Inflammatory macrophage treated with lipopolysaccharide for 4 hours (primary cell): Measurements from ENCODE around the gene GPX4.
A peak's percentile ranks its signal among the peaks of the same experiment; 100 is the strongest.
"Not testable (repeated sequence)": the region's sequence is repeated elsewhere in the genome, so short reads cannot be mapped to it uniquely, and the experiment has no call there.

Source experiments
- DNase-seq: peaks from one replicate; pipeline ENCODE4 v3.0.0-alpha.2; 2020

Gene GPX4

DNA sequence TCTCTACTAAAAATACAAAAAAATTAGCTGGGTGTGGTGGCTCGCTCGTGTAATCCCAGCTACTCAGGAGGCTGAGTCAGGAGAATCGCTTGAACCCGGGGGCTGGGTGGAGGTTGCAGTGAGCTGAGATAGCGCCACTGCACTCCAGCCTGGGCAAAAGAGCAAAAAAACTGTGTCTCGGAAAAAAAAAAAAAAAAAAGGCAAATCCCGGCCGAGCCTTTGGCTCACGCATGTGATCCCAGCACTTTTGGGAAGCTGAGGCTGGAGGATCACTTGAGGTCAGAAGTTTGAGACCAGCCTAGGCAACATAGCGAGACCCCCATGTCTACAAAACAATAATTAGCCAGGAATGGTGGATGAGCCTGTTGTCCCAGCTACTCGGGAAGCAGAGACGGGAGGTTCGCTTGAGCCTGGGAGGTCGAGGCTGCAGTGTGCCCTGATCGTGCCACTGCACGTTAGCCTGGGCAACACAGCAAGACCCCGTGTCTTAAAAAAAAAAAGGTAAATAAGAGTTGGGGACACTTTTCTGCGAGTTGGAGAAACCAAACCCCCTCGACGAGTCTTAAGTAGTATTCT, 574 bp upstream of the GPX4 start:
- no peak for DNase-seq

DNA sequence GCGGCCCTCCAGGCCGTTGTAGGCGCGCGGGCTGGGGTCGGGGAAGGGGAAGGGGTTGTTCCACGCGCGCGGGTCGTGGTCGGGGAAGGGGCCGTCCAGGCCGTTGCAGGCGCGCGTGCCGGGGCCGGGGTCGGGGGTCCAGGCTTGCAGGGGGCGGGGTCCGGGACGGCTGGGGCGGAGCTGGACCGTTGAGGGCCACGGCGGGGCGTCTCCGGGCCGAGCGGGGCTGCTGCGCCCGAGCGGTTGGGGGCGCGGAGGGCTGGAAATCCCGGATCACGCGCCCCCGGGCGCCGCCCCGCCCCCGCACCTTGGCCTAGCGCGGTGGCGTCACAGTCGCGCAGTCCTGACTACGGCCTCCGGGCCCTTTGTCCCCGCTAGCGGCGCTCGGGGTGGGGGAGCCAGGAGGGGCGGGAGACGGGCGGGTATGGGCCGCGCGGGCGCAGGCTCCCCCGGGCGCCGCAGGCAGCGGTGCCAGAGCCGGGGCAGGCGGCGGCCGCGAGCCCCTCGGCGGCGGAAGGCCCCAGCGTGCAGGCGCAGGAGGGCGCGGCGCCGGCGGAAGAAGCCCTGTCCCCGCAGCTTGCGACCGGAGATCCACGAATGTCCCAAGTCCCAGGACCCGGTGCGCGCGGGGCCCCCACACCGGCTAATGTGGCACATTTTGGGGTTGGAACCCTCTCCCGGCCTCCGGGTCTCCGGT, 665 bp downstream of the GPX4 start:
- DNase-seq: peak; percentile 90

DNA sequence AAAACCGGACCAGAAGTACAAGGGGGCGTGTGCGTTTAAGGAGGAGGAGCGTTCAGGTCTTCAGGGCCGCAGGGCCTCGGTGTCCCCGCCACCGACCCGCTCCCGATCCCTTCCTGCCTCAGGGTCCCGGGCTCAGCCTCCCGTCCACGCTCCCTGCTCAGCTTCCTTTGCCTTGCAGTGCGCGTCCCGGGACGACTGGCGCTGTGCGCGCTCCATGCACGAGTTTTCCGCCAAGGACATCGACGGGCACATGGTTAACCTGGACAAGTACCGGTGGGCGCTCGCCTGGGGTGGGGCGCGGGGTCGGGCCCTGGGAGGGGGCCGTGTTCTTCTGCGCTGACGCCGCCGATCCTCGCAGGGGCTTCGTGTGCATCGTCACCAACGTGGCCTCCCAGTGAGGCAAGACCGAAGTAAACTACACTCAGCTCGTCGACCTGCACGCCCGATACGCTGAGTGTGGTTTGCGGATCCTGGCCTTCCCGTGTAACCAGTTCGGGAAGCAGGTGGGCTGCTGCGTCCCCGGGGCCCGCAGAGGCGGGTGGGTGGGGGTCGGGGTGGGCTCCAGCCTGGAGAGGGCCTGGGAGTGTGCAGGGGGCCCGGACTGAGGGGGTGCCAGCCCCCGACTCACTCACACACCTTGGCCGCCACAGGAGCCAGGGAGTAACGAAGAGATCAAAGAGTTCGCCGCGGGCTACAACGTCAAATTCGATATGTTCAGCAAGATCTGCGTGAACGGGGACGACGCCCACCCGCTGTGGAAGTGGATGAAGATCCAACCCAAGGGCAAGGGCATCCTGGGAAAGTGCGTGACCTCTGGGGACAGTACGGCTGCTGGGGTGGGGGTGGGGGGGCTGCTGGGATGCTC, 1.4 kb downstream of the GPX4 start:
- no peak for DNase-seq

DNA sequence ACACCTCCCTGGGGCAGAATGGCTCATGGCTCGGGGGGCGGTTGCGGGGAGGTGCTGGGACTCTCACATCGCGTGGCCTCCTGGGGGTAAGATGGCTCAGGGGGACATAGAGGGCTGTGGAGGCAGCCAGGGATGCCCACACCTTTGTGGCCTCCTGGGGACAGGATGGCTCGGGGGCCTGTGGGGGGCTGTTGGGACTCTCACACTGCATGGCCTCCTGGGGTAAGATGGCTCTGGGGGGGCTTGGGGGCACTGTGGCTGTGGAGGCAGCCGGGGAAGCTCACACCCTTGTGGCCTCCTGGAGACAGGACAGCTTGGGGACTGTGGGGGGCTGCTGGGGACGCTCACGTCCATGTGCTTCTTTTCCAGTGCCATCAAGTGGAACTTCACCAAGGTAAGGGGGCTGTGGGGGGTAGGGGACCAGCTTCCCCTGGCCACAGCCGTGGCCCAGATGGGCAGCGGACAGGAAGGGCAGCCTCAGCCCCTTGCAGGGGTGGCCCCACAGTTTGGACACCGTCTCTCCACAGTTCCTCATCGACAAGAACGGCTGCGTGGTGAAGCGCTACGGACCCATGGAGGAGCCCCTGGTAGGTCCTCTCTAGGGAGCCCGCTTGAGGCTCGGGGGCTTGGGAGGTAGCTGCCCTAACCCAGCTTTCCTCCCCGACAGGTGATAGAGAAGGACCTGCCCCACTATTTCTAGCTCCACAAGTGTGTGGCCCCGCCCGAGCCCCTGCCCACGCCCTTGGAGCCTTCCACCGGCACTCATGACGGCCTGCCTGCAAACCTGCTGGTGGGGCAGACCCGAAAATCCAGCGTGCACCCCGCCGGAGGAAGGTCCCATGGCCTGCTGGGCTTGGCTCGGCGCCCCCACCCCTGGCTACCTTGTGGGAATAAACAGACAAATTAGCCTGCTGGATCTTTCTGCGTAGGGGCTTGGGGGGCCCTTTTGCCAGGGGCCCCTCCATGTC, 2.4 kb downstream of the GPX4 start:
- DNase-seq: no peak

DNA sequence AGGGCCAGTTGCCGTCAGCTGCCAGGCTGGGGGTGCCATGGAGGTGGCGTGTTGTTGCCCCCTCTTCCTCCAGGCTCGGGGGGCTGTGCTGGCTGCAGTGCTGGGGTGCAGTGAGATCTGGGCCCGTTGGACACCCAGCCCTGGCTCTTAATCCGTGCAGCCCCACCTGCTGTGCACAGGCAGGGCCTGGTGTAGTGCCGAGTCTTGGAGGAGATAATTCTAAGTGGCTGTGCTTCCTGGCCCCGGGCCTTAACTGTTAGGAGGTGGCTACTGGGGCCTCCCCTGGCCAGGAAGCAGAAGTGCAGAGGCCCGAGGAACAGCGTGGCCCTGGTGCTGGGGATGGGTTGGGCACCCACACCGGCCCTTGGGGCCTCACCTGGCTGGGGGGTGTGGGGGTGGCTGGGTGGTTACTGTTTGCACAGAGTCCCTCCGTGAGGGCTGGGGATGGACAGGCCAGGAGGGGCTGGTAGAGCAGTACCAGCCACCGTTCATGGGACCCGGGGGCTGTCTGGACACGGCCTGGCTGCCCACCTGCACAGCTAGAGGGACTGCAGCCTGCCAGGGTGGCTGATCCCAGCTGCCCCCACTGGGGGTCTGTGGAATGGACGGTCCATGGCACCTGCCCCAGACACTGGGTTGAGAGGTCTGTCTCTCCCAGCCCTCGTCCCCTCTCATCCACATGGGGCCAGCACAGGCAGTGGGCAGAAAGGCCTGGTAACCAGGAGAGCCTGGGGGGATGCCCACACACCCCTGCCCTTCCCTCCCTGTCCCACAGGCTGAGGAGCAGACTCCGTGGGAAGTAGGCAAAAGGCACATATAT, 3.3 kb downstream of the GPX4 start:
- DNase-seq: peak; percentile 48

DNA sequence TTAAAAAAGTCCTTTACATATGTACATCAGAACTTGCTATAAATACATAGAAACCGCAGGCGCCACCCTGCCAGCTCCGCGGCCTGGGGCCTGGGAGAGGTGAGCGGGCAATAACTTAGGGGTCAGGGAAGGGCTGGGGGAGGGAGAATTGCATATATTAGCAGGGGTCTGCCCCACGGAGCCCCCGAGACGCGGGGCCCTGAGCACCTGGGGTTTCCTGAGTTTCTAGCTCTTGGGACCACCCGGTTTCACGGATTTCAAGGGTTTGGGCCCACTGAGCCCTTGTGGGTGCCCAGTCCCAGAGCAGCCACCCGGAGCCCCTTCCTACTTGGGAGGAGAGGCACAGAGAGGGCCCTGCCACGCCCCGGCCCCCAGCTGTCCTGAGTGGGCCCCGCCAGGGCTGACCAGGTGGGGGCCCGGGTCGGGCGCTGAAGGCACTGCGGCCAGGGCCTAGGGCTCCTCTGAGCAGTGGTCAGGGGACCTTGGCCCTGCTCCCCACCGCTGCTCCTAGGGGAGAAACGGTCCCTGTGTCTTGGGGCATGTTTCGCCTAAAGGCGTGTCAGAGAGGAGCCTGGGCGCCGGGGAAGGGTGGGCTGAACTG, 4.0 kb downstream of the GPX4 start:
- no peak for DNase-seq

DNA sequence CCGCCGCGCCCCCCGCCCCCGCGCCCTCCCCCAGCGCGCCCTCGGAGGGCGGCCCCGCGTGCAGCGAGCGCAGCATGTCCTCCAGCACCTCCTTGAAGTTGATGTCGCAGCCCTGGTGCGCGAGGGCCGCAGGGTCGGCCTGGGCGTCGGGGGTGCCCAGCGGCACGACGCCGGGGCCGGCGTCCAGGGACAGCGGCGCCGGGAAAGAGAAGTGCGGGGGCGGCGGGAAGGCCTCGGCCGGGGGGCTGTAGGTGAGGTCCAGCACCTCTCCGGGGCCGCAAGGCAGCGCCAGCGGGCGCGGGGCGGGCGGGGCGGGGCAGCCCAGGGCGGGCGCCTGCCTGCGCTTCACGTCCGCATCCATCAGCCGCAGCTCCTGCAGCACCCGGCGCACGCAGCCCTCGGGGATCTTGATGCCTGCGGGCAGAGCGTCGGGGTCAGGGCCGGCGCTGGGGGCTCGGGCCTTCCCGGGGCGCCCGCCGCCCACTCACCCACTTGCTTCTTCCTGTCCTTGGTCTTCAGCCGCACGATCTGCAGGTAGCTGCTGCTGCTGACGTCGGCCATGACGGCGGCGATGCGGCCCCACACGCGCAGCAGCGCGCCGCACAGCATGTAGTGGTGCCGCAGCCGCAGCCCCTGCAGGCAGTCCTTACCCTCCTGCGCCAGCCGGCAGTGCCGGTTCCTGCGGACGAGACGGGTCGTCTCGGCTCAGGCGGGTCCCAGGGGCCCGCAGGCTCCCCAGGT, 4.7 kb downstream of the GPX4 start:
- no peak for DNase-seq

DNA sequence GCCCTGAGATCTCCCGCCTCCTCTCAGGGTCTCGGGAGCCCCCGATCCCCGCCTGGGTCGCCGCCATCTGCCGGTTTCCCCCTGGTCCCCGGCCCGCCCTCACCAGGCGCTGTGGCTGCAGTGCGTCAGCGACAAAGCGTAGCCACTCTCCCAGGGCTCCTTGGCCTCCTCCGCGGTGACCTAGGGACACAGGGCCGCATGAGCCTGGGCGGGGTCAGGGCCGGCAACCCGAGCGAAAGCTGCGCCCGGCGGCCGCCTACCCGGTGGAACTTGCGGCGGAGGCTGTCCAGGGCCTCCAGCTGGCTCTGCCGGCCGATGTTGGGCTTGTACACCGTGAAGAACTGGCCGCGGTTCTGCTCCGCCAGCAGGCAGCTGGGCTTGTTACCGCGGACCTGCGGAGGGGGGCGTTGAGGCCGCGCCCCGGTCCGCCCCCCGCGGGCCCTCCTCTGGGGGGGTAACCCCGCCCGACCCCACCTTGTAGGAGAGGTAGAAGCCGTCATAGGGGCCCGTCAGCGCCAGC, 5.3 kb downstream of the GPX4 start:
- DNase-seq: no peak

DNA sequence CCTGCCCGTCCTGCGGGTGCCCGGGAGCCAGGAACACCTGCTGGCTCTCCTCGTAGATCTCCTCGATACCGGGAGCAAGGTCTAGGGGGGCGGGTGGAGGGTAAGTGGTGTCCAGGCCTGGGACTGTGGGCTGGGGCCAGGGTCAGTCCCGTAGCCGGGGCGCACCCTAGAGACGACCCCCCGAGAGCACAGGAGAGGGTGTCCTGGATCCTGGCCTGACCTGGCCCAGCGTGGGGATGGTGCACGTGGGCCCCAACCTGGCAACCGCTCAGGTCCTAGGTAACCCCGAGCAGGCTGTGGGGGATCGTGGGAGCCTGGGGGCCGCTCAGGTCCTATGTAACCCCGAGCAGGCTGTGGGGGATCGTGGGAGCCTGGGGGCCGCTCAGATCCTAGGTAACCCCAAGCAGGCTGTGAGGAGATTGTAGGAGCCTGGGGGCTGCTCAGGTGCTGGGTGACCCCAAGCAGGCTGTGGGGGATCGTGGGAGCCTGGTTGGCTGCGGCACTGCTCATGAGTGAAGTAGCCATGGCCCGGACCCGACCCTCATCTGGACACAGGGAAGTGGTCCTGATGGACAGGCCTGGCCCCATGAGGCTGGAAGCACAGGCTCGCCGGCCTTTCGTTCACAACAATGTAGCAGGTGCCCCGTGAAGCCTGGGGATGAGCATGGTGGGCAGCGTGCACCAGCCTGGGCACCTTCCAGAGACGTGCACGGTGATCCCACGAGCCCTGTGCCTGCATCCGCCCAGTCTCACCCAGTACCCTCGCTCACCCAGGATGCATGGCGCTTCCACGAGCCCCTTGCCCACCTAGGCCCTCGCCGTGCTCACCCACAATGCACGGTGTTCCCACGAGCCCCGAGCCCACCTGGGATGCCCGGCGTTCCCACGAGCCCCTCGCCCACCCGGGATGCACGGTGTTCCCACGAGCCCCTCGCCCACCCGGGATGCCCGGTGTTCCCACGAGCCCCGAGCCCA, 6.2 kb downstream of the GPX4 start:
- DNase-seq: no peak

DNA sequence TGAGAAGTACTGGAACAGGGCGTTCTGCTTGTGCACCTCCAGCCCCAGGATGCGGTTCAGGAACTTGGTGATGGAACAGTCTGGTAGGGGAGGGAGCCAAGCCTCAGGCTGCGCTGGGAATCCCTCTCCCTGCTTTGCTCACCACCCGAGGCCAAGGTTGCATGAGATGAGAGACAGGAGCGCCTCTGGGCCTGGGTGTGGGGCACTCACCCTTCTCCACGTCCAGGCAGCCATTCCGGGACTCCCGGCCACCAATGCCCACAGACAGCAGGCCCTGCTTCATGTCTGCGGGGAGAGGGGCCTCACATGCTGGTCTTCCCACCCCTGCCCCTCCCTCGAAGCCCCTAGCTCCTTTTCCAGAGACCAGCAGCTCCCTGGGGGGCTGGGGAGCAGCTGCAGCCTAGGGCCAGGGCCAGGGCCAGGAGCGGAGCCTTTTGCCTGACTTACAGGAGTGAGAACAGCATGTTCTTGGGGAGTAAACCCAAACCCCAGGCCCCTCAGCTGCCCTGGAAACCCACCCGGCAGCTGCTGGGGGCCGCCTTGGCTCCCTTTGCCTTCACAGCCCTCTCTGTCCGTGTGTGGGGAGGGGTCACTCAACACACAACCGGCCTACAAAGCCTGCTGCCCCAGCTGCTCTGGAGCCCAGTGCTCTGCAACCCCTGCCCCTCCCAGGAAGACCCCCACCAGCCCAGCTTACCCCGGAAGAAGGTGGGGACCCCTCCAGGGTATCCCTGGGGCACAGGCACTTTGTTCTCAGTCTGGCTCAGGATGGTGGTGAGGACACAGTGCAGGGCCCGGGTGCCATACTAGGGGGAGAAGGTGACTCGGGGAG, 7.2 kb downstream of the GPX4 start:
- no peak for DNase-seq

DNA sequence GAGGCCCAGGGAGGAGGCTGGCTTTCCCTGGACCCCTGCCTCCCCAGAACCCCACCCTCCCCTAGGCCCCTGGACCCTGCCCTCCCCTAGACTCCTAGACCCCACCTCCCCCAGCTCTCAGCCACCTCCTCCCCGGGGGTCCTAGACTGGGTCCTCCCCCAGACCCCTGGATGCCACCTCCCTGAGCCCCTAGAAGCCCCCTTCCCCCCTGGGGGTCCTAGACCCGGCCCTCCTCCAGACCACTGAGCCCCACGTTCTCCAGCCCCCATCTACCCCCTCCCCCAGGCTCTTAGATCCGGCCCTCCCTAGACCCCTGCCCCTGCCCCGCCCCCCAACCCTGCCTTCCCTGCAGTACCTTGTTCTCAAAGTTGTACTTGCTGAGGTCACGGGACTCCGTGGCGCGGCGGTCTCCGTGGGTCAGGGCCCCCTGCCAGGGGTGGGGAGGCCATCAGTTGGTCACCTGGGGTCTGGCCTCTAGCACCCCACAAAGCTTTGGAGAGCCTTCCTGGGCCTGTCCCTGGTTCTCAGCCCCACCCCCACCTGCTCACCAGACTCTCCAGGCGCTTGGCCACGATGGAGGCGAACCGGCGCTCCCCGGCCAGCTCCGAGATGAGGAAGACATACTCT, 8.0 kb downstream of the GPX4 start:
- no peak for DNase-seq

DNA sequence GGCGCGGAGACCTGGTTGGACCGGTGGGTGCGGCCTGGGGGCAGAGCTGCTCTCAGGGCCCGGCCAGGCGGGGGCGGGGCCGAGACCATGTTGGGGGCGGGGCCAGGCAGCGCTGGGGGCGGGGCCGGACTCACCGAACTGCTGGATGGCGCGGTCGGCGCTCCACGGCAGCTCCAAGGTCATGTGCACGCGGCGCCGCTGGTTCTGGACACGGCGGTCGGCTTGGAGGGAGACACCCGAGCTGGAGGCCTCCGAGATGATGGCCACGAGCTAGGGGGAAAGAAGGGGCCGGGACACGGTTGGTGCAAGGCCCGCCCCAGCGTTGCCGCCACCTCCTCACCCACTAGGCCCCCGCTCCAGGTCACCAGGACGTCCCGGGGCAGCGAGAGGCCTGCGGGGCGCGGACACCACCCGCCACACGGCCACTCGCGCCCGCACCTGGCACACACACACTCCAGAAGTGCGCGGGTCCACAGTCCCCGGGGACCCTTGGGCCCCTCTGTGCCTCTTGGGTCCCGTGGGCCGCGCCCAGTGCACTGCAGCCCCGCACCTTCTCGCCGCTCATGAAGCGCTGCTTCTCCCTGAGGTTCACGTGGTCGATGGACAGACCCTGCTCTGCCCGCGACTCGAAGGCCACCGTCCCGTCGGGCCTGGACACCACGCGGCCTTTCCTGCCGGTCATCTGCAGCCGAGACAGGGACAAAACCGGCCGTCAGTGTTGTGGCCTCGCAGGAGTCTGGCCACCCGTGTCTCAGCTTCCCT, 8.7 kb downstream of the GPX4 start:
- DNase-seq: no peak

DNA sequence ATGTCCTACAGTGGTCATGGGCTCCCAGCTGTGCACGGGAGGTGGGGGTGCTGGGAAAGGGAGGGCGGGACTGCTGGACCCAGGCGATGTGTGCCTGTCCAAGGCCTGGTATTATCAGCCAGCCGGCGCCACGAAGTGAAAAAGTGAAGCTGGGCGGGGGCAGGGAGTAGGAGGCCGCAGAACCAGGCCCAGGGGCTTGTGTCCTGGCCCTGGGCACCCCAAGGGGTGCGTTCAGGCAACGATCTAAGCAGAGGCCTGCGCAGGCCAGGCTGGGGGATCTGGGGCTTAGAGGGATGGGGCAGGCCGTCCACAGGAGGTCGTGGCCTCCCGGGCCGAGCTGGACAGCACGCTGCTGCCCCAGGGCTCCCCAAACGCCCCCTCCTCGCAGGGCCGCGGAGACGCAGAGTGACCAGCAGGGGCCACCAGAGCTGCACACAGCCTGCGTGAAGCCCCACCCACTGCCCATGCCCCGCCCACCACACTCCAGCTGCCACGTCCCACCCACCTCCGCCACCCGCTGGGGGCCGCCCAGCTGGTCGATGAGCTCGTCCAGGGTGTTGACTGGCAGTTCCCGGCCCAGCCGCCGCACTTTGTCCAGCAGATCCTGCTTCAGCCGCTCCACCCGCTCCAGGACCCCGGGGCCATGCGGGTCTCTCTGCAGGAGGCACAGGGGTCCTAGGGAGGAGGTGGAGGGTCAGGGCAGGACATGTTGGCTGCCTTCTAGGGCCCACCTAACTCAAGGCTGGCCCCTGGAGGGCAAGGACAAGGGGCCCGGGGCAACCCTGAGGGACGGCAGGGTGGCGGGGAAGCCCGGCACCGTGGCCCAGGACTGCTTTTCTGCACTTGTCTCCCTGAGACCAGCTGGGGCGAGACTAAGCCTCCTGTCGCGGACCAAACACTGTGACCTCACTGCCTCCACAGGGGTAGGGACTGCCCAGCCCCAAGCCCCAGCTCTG, 9.5 kb downstream of the GPX4 start:
- peak; percentile 94 for DNase-seq

DNA sequence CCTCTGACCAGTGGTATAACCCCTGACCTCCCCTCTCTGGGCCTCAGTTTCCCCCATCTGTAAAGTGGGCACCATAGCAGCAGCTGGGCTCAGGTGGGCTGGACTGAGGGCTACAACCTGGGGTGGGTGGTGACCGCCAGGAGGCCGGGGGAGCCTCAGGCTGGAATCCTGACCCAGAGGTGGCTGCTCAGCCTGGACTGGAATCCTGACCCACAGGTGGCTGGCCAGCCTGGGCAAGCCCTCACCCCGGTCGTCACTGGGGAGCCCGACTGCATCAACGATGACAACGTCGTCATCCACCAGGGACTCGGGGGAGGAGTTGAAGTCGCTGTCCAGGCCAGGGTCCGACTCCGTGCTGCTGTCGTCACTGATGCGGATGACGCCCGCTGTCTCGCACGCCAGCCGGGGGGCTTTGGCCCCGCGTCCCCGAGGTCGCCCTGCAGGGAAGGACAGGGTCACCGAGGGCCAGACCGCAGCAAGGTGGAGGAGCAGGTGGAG, 10.2 kb downstream of the GPX4 start:
- DNase-seq: no peak

DNA sequence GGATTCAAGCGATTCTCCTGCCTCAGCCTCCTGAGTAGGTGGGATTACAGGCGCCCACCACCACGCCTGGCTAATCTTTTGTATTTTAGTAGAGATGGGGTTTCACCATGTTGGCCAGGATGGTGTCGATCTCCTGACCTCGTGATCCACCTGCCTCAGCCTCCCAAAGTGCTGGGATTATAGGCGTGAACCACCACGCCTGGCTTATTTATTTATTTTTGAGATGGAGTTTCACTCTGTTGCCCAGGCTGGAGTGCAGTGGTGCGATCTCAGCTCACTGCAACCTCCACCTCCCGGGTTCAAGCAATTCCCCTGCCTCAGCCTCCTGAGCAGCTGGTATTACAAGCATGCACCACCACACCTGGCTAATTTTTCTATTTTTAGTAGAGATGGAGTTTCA, 10.9 kb downstream of the GPX4 start:
- DNase-seq: not testable (repeated sequence)
